Hematopoietic multipotent progenitor cell (in vitro differentiated cells): Measurements from ENCODE around the gene BOC. TPM values are rescaled to one million over a fixed set of nuclear protein-coding genes. Genes with fewer than 3 reads are reported as not detected.

ENCODE experiments used
- DNase-seq, 3 donors: peaks; one replicate each; pipeline ENCODE4 v3.0.0-alpha.2; 2011 to 2015; ENCODE audit warnings: low read depth in 2 of 3, low spot score in 2 of 3
- total RNA-seq: library from RNA; depleted of rRNA; stranded (reverse); fragments of >200 nt; gene quantifications from one replicate; pipeline ENCODE4 v1.2.3, GENCODE V29; 2012

Gene BOC
- total RNA-seq, 1 donor: under 0.01 TPM

DNA sequence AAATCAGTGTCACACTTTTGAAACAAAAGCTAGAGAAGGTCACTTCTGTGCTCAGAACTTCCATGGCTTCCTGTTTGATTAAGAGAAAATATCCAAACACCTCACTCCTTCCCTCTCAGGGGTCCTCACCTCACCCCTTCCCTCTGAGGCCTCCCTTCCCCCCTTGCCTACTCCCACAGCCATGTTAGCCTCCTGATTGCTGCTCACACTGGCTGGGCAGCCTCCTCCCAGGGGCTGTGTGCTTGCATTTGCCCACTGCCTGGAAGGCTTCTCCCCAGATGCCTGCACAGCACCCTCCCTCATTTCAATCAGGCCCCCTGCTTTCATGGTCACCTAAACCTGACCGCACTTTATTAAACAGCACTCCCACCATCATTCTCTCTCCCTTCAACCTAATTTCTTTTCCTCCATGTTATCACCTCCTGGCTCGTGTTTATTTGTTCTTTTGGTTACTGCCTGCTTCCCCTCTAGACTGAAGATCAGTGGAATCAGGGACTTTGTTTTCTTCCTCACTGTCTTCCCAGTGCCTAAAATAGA, 10.4 kb downstream of the BOC start:
- DNase-seq: no peak

DNA sequence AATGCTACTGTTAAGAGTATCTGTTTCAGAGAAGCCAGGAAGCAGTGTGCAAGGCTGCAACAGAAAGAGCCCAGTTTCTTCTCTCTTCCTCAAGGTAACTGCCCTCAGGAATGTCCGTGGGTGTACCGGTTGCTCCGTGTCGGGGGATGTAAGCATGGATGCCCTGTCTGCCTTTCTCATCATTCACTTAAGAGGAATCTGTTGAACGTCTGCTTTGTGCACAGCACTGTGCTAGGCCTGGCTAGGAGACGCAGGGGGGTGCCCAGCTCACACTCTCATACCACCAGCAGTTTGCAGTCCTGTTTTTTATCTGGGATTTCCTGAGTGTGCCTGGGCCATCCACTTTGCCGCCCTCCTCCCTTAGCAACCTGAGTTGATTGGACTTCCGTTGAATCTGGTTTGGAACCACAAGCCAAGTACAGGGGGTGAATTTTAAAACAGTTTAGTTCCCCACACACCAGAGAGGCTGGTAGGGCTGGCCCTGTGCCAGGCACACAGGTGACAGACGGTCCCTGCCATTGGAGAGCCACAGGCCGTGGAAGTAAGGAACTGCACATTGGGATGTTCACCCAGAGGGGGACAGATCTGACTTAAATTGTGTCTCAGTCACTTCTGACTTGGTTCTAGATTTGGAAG, 11.2 kb downstream of the BOC start:
- peak in 1 of 3 donors; percentile 54 for DNase-seq

DNA sequence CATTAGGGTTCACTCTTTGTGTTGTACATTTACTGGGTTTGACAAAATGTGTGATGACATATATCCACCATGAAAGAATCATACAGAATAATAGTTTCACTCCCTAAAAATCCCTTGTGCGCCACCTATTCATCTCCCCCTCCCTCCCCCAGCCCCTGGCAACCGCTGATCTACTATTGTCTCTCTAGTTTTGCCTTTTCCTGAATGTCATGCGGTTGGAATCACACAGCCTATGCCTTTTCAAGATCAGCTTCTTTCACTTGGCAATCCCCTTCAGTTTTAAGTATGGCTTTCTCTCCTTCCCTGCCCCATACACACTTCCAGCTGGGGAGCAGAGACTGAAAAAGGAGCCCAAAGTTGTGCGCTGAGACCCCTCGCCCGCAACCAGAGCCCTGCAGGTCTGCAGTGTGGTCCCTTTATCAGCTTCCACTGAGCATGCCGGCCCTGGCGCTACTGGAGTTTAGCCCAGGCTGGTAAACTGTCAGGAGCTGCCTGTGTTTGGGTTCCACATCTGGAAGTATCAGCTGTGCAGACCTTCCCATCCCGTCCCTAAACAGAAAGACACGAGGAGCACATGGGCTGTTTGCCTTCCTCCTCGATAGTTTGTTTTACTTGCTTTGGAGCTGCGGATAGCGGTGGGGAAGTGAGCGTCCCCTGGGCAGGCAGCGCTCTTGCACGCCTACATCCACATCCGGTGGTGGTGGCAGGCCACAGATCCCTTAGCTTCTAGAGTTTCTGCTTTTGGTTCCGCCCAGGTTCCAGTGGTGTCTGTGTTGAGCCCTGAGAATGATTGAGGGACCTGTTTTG, 12.3 kb downstream of the BOC start:
- DNase-seq: peak in 1 of 3 donors; percentile 69

DNA sequence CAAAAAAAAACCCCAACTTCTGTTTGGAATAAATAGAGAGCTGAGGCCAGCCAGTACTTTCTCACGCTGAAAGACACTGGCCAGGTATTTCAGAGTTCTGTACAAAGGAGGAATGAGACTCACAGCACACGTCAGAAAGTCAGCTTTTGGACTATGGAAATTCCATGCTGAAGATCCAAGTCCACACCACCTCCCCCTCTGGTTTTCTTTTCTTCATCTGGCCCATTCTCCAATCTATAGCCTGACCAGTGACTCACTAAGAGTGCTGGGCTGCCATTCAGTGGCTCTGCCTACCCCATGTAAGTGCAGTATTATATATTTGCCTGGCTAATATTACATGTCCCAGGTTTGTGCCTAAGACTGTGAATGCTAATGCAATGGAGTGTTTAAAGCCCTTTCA, 13.9 kb downstream of the BOC start:
- no peak for DNase-seq

DNA sequence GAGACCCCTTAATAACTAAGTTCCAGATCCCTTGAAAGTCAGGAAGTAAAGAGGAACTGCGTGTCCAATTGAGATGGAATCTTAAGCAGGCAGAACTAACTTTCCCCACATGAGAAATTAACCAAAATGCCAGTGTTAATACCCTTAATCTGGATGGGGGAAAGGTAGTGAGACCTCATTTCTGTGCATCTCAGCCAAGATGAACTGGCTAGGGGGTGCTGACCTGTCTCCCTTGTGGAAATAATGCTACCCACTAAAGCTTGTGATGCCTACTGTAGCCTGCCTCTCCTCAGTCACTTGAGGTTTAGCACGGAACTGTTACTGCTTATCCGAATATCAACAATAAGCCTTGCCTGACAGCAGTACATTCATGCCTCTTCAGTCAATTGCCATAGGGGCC, 15.1 kb downstream of the BOC start:
- no peak for DNase-seq

DNA sequence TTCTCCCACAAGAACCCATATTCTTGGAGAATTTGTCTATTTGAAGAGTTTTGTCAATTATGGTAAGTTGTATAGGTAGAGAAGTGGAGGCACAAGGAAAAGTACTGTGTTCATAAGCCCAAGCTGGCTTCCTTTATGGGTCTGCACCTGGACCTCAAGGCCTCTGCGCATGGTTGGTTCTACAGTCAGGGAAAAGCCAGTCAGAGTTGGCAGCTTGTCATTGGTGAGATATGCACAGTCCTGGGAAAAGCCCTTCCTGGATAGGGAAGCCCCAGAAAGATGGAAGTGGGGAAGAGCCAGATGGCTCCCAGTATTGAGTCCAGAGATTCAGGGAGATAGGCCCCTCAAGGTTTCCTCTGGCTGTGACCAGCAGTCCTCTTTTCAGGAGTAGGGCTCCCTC, 15.8 kb downstream of the BOC start:
- no peak for DNase-seq

DNA sequence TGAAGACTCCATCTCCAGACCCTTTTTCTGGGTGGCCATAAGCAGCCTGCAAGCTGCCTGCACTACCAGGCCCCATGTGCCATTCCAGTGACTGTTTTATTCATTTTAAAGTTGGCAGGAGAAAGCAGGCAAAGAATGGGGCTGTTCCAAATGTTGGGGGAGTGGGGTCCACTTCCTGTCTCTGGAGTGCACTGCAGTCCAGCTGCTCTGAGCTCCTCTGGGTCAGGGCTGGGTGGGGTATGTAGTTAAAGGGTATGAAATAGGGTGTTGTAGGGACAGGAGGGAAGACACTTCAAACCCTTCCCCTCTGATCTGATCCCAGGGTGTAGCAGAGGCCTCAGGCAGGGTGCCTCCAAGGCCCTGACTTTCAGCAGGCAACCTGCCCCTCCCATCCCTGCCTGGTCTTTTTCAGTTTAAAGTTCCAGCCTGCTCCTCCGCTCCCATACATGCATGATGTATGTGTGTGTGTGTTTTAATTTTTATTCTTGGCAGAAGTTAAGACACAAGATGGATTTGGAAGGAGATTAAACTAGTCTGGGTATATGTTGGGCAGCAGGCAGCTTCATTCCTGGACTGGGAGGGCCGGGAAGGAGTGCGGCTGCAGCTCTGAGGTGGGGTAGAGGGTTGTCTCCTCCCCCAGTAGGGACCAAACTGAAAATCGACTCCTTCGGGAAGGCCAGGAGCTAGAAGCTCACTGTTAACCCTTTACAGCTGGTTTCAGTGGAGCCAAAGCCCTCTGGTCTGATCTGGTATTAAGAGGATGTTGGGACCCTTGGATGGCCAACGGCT, 17.3 kb downstream of the BOC start:
- no peak for DNase-seq

DNA sequence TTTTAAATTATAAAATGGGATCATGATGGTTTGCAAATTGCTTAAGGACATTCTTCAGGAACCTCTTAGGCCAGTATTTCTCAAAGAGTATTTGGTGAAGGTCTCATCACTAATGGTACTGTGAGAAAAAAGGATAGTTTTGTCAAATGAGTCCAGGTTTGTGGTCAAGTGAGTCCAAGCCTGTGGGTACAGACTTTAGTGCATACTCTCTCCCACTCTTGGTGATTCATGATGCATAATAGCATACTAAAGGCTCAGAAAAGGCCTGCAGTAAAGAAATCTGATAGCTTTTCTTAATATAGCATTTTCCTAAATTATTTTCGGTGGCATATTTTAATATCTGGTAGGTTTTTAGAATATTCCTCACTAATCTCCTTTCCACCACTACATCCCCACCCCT, 20.0 kb downstream of the BOC start:
- DNase-seq: no peak

DNA sequence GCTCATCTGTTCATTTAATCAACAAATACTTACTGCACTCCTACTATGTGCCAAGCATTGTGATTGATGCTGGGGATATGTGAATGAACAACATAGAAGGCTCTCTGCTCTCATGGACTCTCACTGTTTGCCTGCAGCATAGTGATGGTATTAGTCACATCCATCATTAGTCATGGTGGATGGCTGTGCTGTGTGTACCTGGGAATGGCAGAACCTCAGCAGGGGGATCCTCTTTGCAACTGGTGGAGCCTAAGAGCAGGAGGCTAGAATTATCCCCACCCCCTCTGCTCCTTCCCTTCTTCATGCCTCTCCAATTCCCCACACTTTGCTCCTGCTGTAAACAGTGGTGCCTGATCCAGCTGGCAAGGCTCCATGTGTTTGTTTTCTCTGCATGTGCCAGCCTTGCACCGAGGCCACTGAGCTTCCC, 20.5 kb downstream of the BOC start:
- no peak for DNase-seq

DNA sequence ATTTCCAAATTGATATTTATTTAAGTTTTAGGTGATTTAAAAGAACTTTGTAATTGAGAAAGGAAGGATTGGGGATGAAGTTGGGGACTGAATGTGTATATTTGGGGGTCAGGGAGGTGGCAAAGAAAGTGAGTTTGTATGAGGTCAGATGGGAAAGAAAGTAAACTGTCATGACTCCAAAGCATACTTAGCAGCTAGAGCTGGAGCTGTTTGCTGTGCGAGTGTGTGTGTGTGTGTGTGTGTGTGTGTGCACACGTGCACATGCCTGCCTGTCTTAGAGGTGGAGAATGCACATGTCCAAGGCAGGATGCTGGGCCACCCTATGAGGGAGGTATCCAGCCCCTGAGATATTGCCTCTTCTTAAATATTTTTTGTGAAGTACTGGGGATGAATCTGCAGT, 21.0 kb downstream of the BOC start:
- DNase-seq: no peak

DNA sequence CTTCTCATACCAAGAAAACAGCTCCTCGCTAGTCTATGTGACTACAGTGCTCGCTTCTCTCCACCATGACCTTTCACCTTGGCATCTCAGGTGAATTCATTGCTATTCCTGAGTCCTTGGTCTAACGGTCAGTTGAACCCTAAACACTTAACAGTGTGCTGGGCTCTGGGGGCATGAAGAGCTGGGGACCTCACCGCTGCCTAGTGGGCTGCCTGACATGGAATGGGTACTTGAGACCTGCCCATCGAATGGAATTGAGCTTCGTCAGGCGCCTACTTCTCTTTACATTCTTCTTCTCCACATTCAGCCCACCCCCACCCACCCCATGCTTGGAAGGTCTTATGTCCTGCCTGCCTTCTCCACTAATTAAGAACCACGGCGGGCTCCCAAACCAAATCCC, 22.1 kb downstream of the BOC start:
- no peak for DNase-seq

DNA sequence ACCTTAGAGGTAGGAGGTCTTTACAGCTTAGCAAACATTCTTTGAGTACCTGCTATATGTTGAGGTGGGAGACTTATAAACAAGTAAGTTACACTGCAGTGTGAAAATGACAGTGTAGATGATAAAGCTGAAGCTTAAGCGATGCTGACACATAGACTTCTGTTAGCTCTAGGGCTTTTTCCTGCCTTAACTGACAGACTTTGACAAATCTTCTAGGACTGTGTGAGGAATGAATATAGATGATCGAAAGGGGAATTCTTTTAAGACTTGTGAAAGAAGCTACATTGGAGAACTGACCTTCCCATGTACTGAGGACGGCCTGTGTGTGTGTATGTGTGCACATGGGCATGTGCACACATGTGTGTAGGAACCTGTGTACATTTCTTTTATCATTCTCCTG, 22.7 kb downstream of the BOC start:
- DNase-seq: no peak

DNA sequence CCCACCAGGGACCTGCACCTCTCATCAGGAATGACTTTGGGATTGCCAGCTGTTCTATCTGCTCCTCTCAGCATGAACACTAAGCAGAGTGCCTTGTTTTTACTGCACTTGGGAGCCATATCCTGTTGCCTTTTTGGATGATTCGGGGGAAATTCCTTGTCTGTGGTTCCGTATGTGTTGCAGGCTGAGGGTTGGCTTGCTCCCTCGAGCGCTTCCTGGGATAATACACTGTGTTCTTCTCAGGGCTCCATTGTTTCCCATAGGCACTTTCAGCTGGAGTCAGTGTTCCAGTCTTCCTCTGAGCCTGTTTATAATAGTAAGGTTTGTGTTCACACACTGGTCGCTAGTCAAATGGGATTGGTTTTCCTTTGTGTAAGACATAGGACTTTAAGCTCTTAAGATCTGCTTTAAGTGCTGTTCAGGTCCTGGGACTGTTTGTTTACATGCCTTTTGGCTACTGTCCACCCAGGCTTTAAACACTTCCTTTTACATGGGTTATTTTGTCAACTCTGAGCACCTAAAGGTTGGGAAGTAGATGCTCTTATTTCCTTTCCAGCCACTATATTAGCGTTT, 23.4 kb downstream of the BOC start:
- DNase-seq: no peak

DNA sequence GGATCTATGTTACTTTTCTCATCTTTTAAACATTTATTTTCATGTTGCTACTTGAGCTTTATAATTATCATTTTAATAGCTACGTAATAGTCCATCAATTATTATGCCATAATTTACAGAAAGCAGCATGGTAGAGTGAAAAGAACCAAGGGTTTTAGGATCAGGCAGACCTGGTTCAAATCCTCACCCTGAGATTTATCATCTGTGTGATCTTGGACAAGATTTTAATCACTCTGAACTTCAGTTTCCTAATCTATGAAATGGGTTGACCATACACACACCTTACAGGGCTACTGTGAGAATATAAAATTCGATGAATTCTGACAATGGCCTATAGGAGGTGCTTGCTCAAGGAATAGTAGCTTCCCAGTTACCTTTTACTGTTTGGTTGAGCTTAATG, 27.1 kb downstream of the BOC start:
- DNase-seq: no peak

DNA sequence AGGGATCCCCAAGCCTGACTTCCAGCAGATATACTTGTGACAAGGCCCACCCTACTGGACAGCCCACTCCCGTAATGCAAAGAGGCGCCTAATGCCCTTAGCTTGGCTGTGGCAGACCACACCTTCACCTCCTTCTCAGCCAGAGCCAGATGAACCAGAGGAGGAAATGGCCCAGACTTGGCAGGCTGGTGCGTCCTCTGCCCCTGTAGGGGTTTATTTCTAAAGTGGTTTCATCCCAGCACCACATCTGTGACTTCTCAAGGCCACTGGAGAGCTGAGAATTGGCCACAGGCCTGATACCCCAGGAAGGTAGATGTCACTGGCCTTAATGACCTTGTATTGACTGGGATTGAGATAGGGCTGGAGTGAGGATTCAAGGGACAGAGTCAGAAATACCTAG, 29.5 kb downstream of the BOC start:
- DNase-seq: no peak

DNA sequence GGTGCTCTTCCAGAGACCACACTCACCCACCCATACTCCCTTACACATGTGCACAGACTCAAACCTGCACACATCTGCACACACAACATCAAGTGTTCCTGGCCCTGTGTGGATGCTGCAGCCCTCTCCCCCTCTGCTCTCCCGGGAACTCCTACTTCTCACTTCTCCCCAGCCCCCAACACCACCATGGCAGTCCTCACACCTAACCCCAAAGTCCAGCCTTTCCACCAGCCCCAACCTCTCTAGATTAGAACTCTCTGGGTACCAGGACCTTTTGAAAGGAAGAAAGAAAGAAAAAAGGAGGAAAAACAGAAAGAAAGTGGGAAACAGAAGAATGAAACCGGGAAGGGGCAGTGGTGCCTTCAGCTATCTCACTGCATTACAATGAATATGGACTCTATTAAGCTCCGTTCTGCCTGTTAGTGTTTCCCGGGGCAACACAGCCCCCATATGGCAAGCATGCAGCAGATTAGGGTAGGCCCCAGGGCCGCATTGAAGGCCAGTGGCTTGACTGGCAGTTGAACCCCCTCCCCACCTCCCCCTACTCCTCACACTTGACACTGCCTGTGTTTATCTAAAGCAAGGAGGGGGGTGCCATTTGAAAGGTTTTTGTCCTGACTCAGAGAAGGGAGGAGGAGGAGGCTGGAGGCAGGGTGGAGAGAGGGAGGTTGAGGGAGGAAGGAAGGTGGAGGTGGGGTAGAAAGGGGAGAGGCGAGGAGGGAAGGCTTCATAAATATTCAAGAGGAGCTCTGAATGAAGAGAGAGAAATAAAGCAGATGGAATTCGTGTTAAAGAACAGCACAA, 30.1 kb downstream of the BOC start:
- DNase-seq: no peak

DNA sequence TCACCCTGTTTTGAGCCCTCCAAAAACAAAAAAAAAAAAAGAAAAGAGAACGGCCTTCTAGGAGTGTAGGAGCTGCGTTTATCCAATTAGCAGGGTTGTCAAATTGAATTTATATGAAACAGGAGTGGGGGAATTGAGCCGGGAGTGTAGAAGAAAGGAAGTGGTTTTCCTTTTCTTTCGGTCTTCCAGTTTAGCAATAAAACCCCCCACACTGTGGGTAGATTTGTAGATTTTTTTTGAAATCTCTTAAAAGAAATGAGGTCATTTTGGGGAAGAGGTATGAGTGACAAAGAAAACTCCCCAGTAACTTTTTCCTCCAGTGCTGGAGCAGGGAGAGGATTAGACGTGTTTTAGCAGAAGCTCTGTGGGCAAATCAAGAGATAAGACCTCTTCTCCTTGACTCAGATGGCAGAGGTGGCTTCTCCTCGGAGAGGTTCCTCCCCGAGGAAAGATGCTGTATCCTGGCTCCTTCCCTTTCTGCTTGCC, 30.8 kb downstream of the BOC start:
- DNase-seq: peak in 1 of 3 donors; percentile 4

DNA sequence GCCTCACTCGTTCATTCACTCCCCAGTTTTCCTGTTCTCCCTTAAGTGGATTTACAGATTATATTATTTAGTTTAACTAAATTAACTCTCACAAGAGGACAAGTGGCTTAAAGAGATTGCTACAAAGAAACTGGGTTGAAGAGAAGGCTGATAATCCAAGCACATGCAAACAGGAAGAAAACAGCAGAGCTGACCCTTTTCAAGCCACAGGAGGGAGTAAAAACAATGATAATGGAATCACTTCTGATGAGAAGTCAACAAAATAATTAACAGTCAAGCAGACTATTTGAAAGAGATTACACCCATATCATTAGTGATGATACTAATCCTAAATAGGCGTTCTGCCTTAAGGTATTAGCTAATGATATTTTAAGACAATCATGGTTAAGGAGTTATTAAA, 31.7 kb downstream of the BOC start:
- DNase-seq: no peak

DNA sequence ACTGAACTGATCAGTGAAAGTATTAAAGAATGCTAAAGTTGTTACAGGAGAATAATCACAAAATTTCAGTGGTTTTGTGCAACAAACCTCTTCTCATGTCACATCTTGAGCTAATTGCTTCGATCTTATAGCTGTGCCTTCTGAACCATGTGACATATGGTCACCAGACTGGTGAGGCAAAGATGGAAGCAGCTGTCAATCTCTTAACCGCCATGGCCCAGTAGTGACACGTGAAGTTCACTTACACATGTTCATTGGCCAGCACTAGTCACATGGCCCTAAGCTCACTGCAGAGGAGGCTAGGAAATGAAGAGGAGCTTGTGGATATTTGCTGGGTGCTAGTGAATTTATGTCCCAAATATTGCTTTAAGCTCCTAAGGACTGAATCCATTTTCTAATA, 32.5 kb downstream of the BOC start:
- no peak for DNase-seq

DNA sequence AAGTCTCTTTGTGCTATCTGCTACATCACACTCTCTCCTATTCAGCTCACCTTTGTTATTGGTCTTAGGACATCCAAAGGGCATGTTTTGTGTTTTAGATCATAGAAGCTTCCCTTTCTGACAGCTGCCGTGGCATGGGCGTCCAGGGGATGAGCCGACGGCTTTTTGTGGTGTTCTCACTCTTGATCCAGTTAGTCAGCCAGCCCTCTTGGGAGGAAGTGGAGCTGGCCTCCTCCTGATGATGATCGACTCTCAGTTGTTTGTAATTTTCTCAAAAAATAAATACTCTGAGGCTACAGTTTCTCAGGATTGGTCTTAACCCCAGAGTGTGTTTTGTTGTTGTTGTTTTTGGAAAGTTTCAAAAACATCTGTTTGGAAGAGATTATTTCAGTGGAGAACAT, 34.4 kb downstream of the BOC start:
- DNase-seq: no peak
